ENCODE results near the gene ZP3. TPM values are rescaled to one million over a fixed set of nuclear protein-coding genes. Genes with fewer than 3 reads are reported as not detected.

ZP3 gene
- total RNA-seq: 1 to 10 TPM in 1 of 6 experiments, under 1 TPM in 4, not detected in 1; 0.27 to 2.8 (median 0.62) TPM
- long read RNA-seq: 0 reads

DNA sequence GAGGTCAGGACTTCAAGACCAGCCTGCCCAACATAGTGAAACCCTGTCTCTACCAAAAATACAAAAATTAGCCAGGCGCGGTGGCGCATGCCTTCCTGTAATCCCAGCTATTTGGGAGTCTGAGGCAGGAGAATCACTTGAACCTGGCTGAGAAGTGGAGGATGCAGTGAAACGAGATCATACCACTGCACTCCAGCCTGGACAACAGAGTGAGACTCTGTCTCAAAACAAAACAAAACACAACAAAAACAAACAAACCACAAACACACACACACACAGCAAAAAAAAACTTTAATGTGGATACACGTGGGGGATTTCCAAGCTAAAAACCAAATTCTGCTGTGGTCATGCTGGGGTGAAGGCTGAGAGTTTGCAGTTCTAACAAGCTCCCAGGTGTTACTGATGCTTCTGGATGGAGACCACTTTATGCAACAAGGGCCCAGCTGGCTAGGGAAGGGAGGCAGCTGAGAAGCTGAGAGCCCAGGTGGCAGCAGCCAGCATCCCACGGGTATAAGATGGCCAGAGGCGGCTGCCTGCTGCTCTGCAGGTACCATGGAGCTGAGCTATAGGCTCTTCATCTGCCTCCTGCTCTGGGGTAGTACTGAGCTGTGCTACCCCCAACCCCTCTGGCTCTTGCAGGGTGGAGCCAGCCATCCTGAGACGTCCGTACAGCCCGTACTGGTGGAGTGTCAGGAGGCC is at the start of gene ZP3:
Gene ZP3, plus strand, starts transcription at position 538 of the 699 bp plus-strand sequence. Its CDS starts 15 bp downstream, at position 553.
- Histone ChIP-seq H3K36me3 (no peaks in the 10 kb centered on the region), H3K9me3 (no peaks in the 10 kb centered on the region), H3K4me3 (no peak within 1 kb of the TSS), H3K27ac (no peak within 1 kb of the TSS), H3K27me3 (no peaks in the 10 kb centered on the region), H3K4me1 (no peaks in the 10 kb centered on the region)
- intact Hi-C loops (cut with DNase I): no loop called here
- peak in 1 of 4 donors; percentile 20 for ATAC-seq
- no peak for DNase-seq
- TF ChIP-seq POLR2A (IDR thresholded peaks at IDR 0.05): no peak
- TF ChIP-seq, protein P1, sequence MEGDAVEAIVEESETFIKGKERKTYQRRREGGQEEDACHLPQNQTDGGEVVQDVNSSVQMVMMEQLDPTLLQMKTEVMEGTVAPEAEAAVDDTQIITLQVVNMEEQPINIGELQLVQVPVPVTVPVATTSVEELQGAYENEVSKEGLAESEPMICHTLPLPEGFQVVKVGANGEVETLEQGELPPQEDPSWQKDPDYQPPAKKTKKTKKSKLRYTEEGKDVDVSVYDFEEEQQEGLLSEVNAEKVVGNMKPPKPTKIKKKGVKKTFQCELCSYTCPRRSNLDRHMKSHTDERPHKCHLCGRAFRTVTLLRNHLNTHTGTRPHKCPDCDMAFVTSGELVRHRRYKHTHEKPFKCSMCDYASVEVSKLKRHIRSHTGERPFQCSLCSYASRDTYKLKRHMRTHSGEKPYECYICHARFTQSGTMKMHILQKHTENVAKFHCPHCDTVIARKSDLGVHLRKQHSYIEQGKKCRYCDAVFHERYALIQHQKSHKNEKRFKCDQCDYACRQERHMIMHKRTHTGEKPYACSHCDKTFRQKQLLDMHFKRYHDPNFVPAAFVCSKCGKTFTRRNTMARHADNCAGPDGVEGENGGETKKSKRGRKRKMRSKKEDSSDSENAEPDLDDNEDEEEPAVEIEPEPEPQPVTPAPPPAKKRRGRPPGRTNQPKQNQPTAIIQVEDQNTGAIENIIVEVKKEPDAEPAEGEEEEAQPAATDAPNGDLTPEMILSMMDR (IDR thresholded peaks at IDR 0.05): no peak
- 100% methylated on average over 2 of the region's 10 CpGs for WGBS (ENCODE audit: insufficient coverage, low coverage, low lambda C conversion rate, missing lambda C conversion rate)

DNA sequence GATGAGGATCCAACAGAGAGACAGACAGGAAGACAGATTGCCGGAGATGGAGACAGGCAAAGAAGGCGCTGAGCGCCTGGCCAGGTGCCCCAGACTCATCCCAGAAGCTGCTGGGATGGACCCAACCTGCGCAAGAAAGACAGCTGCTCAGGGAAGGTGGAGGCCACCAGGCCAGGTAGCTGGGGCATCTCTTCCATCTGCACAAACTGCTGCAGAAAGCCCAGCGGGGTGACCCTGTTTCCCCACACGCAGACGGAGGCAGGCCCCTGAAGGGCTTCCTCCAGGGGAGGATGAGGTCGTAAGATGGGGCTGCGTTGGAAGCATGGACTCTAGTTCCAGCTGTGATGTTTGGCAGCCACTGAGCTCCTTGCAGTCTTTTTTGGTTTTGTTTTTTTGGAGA is 49.5 kb upstream of the ZP3 start:
- no peak overlapping the region for H3K27ac ChIP-seq
- ATAC-seq (no peak), DNase-seq (no peak)
- TF ChIP-seq, protein P1 (IDR thresholded peaks at IDR 0.05): no peak
- TF ChIP-seq POLR2A (IDR thresholded peaks at IDR 0.05): no peak
- no peaks in the 10 kb centered on the region for H3K27me3 ChIP-seq
- H3K36me3 ChIP-seq: no peaks in the 10 kb centered on the region
- no peaks in the 10 kb centered on the region for H3K4me1 ChIP-seq
- H3K4me3 ChIP-seq: no peak overlapping the region
- H3K9me3 ChIP-seq: no peaks in the 10 kb centered on the region
- WGBS (ENCODE audit: insufficient coverage, low coverage, low lambda C conversion rate, missing lambda C conversion rate): 91% methylated on average over 4 of the region's 9 CpGs
- intact Hi-C loops (cut with DNase I): no loop called here

DNA sequence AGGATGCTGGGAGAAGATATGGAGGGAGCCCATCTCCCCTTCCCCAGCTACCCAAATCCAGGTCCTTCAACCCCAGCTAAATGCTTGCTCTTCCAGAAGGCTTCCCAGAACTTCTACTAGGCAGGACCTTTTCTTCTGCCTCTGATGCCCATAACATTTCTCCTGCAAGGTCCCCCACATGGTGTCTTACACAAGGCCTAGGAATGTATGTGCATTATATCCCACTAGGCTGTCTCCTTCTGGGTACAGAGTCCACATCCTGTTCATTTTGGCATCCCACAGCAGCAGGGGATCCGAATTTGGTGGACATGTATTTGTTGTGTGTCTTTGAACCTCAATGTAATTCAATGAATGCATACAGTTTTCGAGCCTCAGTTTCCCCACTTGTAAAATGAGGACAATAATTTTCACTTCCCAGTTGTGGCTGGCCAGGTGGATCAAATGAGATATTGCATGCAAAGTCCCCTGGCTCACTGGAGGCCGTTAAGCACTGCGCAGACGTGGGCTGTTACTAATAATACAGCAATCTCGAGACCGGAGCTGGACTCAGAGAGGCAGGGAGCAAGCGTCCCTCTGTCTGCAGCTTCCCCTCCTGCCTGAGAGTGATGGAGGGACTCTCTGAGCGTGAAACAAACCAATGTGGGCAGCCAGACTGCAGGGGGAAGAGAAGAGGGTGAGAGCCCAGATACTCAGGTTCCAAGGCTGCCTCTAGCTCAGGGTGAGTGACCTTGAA is 47.4 kb upstream of the ZP3 start:
- H3K9me3 ChIP-seq: no peaks in the 10 kb centered on the region
- no peaks in the 10 kb centered on the region for H3K36me3 ChIP-seq
- no peak overlapping the region for H3K27ac ChIP-seq
- TF ChIP-seq, protein P1 (IDR thresholded peaks at IDR 0.05): no peak
- no peak for TF ChIP-seq POLR2A (IDR thresholded peaks at IDR 0.05)
- intact Hi-C loops (cut with DNase I): no loop called here
- no peak overlapping the region for H3K4me3 ChIP-seq
- DNase-seq: no peak
- 52% methylated on average over 7 of the region's 9 CpGs for WGBS (ENCODE audit: insufficient coverage, low coverage, low lambda C conversion rate, missing lambda C conversion rate)
- H3K4me1 ChIP-seq: no peaks in the 10 kb centered on the region
- no peak for ATAC-seq
- H3K27me3 ChIP-seq: no peaks in the 10 kb centered on the region

DNA sequence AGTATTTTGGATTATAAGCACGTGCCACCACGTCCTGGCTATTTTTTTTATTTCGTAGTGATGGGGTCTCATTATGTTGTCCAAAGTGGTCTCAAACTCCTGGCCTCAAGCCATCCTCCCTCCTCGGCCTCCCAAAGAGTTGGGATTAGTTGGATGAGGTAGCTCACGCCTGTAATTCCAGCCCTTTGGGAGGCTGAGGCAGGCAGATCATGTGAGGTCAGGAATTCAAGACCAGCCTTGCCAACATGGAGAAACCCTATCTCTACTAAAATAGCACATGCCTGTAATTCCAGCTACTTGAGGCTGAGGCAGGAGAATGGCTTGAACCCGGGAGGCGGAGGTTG is 44.2 kb upstream of the ZP3 start:
- TF ChIP-seq, protein P1 (IDR thresholded peaks at IDR 0.05): no peak
- TF ChIP-seq POLR2A (IDR thresholded peaks at IDR 0.05): no peak
- peak overlapping the region; percentile 75 to 85 (median 80) for H3K27ac ChIP-seq
- no peaks in the 10 kb centered on the region for H3K36me3 ChIP-seq
- no peak for DNase-seq
- intact Hi-C loops (cut with DNase I): no loop called here
- peak overlapping the region in 2 of 3 donors; percentile 45 to 52 for H3K4me3 ChIP-seq
- ATAC-seq: no peak
- H3K27me3 ChIP-seq: no peaks in the 10 kb centered on the region
- no peaks in the 10 kb centered on the region for H3K4me1 ChIP-seq
- 92% methylated on average over 3 of the region's 7 CpGs for WGBS (ENCODE audit: insufficient coverage, low coverage, low lambda C conversion rate, missing lambda C conversion rate)
- no peaks in the 10 kb centered on the region for H3K9me3 ChIP-seq
